Activated T-cell treated with anti-CD3 and anti-CD28 coated beads, Interleukin-2, amount 50 U/mL, for 4 hours (primary cell): ENCODE results near the gene PADI1. TPM values are rescaled to one million over a fixed set of nuclear protein-coding genes. Genes with fewer than 3 reads are reported as not detected.

Experiments used
- ATAC-seq, 2 donors: fragments of 200-7000 bp; cut with Tn5 transposase; one replicate each; pipeline ENCODE4 v1.10.0; 2021
- DNase-seq: peaks from one replicate; pipeline ENCODE4 v3.0.0-alpha.2; 2020
- H3K27me3 Mint-ChIP-seq: one replicate; pipeline ENCODE4 v1.8.0; 2021; ENCODE audit warnings: low read depth, mixed read lengths
- H3K36me3 Mint-ChIP-seq: one replicate; pipeline ENCODE4 v1.8.0; 2022; ENCODE audit warnings: mixed read lengths; ENCODE audit not compliant: insufficient read depth
- H3K4me1 Mint-ChIP-seq: one replicate; pipeline ENCODE4 v1.8.0; 2021; ENCODE audit warnings: low read depth, mixed read lengths
- H3K4me3 Mint-ChIP-seq: one replicate; pipeline ENCODE4 v1.8.0; 2021; ENCODE audit warnings: mild to moderate bottlenecking, moderate library complexity, mixed read lengths
- H3K9me3 Mint-ChIP-seq: one replicate; pipeline ENCODE4 v1.8.0; 2021; ENCODE audit warnings: mixed read lengths
- total RNA-seq, 3 donors: library from RNA; stranded (reverse); gene quantifications; one replicate each; pipeline ENCODE4 v1.2.1, GENCODE V29; 2021

Gene PADI1
- total RNA-seq, 3 donors from 2014 or later = not detected

DNA sequence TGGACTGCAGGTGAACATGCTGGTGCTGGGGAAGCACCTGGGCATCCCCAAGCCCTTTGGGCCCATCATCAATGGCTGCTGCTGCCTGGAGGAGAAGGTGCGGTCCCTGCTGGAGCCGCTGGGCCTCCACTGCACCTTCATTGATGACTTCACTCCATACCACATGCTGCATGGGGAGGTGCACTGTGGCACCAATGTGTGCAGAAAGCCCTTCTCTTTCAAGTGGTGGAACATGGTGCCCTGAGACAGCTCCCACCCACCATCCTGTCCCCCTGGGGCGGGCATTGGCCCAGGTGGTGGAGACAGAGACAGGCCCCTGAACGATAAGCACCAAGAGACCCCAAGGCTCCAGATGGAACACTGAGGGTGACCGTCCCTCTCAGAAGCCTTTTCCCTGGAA, 77.9 kb downstream of the PADI1 start:
- Mint-ChIP-seq H3K36me3 (no peaks in the 10 kb centered on the region), H3K4me1 (no peaks in the 10 kb centered on the region), H3K4me3 (no peak overlapping the region), H3K9me3 (no peaks in the 10 kb centered on the region), H3K27me3 (peaks cover 17% of the 10 kb centered on the region)
- ATAC-seq (no peak), DNase-seq (no peak)

GRCh38 chr1:17286646-17287045, 81.7 kb downstream of the PADI1 start:
- Mint-ChIP-seq H3K9me3 (no peaks in the 10 kb centered on the region), H3K36me3 (no peaks in the 10 kb centered on the region), H3K4me3 (no peak overlapping the region), H3K4me1 (no peaks in the 10 kb centered on the region), H3K27me3 (peaks cover 8% of the 10 kb centered on the region)
- no peak for ATAC-seq
- DNase-seq = no peak

GRCh38 chr1:17287130-17287776, 82.3 kb downstream of the PADI1 start:
- no peak for DNase-seq
- Mint-ChIP-seq H3K36me3 (no peaks in the 10 kb centered on the region), H3K4me1 (no peaks in the 10 kb centered on the region), H3K27me3 (peaks cover 6% of the 10 kb centered on the region), H3K9me3 (no peaks in the 10 kb centered on the region), H3K4me3 (no peak overlapping the region)
- ATAC-seq = no peak

DNA sequence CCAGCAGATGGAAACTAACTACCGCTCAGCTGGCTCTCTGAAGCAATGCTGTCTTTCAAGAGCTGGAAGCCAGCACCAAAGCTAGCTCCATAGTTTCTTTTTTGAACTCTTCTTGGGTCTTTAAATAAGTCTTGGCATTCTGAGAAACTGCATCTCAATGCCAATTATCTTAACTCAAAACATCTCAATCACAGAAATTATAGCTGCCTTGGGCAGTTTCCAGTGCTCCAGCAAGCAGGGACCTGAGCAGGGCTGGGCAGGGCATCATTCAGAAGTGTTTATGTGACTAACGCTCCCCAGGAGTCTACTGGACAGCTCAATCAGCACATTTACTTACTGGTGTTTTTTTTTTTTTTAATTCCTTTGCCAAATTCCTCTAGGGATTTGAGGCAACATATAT, 84.8 kb downstream of the PADI1 start:
- no peaks in the 10 kb centered on the region for H3K36me3 Mint-ChIP-seq
- no peak overlapping the region for H3K4me3 Mint-ChIP-seq
- no peaks in the 10 kb centered on the region for H3K4me1 Mint-ChIP-seq
- DNase-seq = no peak
- no peaks in the 10 kb centered on the region for H3K9me3 Mint-ChIP-seq
- no peak for ATAC-seq
- H3K27me3 Mint-ChIP-seq = peaks cover 9% of the 10 kb centered on the region

DNA sequence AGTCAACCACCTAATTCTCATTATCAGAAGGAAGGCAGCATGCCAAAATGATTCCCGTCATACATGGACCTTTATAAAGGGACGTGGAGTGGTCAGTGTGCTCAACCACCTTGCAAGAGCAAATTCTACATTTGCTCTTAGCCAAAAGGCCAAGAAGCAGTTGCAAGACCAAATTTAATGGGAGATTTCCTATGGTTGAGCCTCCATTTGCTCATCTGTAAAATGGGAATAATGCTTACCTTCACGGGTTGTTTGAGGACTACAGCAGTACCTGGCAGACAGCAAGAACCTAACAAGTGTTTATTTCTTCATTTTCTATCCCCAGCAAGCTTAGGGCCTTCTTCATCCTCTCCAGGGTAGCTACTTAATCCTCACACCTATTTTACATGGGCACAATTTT, 85.6 kb downstream of the PADI1 start:
- no peaks in the 10 kb centered on the region for H3K9me3 Mint-ChIP-seq
- H3K36me3 Mint-ChIP-seq = no peaks in the 10 kb centered on the region
- H3K27me3 Mint-ChIP-seq = peaks cover 11% of the 10 kb centered on the region
- no peak overlapping the region for H3K4me3 Mint-ChIP-seq
- DNase-seq (no peak), ATAC-seq (no peak)
- no peaks in the 10 kb centered on the region for H3K4me1 Mint-ChIP-seq

DNA sequence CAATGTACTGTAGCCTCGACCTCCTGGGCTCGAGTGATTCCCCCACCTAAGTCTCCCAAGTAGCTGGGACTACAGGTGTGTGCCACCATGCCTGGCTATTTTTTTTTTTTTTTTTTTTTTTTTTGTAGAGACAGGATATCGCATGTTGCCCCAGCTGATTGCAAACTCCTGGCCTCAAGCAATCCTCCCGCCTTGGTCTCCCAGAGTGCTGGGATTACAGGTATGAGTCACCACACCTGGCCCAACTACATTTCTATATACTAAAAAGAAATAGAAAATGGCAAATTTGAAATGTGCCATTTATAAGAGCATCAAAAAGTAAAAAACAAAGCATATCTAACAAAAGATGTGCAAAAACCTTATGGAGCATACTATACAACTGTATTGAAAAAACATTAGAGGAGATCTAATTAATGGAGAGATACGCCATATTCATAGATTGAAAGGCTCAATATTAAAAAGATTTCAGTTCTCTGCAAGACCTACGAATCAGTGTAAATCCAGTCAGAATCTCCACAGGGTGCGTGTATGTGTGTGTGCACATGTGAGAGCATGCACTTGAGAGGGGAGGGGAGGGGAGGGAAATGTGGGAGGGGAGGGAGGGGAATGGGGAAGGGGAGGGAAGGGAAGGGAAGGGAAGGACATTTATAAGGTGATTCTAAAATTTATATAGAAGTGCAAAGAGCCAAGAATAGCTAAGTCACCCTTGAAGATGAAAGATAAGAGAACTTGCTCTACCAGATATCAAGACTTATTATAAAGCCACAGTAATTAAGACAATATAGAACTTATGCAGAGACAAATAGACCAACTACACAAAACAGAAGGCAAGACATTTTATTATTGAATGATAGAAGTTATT, 87.6 kb downstream of the PADI1 start:
- ATAC-seq = no peak
- no peak for DNase-seq
- H3K36me3 Mint-ChIP-seq = no peaks in the 10 kb centered on the region
- H3K4me3 Mint-ChIP-seq = no peak overlapping the region
- H3K9me3 Mint-ChIP-seq = no peaks in the 10 kb centered on the region
- H3K27me3 Mint-ChIP-seq = peaks cover 11% of the 10 kb centered on the region
- no peaks in the 10 kb centered on the region for H3K4me1 Mint-ChIP-seq

DNA sequence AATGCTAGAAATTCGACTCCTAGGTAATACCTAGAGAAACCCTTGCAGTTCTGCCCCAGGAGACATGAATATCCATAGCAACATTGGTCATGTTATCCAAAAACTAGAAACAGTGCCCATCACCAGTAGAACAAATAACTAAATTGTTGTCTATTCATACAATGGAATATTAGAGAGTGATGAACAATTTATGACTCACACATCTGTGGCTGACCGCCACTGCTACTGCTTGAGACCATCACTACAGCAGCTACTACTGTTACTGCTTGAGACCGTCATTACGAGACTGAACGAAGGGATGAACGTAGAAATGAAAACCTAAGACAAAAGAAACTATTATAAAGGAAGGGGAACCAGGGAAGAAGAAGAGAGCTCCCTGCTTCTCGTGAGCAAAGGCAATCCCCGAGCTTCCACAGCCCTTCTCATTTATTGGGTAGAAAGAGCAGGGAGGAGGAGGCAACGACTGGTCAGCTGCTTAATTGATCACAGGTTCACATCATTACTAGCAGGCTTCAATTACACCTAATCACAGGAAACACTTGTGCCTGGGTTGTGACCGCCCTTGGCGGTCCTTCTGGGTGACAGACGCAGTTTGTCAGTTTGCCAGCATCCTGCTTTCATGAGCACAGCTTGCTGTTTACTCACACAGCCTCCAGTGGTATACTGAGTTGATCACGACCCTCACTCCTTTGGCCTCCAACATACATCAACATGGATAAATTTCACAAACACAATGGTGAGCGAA, 88.9 kb downstream of the PADI1 start:
- peaks cover 15% of the 10 kb centered on the region for H3K27me3 Mint-ChIP-seq
- H3K9me3 Mint-ChIP-seq = peaks cover 1% of the 10 kb centered on the region
- no peaks in the 10 kb centered on the region for H3K4me1 Mint-ChIP-seq
- H3K36me3 Mint-ChIP-seq = peaks cover 2% of the 10 kb centered on the region
- ATAC-seq (no peak), DNase-seq (no peak)
- no peak overlapping the region for H3K4me3 Mint-ChIP-seq

DNA sequence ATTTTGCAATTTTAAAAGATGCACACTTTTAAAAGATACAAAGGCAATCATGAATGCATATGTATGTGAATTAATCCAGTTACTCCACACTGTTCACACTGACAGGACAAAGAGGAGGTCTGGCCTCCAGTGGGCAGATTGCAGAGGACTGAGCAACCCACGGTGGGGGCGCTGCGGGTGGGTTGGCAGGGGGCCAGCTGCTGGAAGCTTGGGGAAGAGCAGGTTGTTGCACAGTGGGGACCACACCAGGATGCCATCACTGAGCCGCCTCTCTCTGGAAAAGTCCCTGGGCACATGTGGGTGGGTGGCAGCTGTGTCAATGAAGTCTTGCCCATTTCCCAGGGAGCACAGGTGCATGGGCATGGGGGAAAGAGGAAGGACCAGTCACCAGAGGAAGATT, 90.4 kb downstream of the PADI1 start:
- H3K4me1 Mint-ChIP-seq = no peaks in the 10 kb centered on the region
- no peak for ATAC-seq
- no peak for DNase-seq
- H3K9me3 Mint-ChIP-seq = peaks cover 4% of the 10 kb centered on the region
- H3K4me3 Mint-ChIP-seq = no peak overlapping the region
- H3K27me3 Mint-ChIP-seq = peaks cover 16% of the 10 kb centered on the region
- peaks cover 2% of the 10 kb centered on the region for H3K36me3 Mint-ChIP-seq

Other genes starting within 250 kb of the PADI1 start
- gene MFAP2, start 224.5 kb upstream of the PADI1 start, total RNA-seq = under 1 TPM in 1 of 3 donors, not detected in 2; 0.26 TPM
- gene ATP13A2, start 193.2 kb upstream of the PADI1 start, total RNA-seq = 10 to 100 TPM; 48.0 to 55.1 (median 48.3) TPM
- gene SDHB, start 151.1 kb upstream of the PADI1 start, total RNA-seq = 100 to 1,000 TPM; 159 to 179 (median 176) TPM
- under 1 TPM; 0.08 to 0.14 (median 0.13) TPM for gene PADI2, start 85.7 kb upstream of the PADI1 start, total RNA-seq
- not detected for gene PADI3, start 44.0 kb downstream of the PADI1 start, total RNA-seq
- gene PADI4, start 103.1 kb downstream of the PADI1 start, total RNA-seq = under 1 TPM; 0.08 to 0.71 (median 0.66) TPM
- not detected for gene PADI6, start 167.1 kb downstream of the PADI1 start, total RNA-seq
- gene RCC2, start 234.5 kb downstream of the PADI1 start, total RNA-seq = 100 to 1,000 TPM; 114 to 130 (median 122) TPM